ENCODE measurements around the gene NME4. TPM values are rescaled to one million over a fixed set of nuclear protein-coding genes. Genes with fewer than 3 reads are reported as not detected.
"Not testable (repeated sequence)": the region's sequence is repeated elsewhere in the genome, so short reads cannot be mapped to it uniquely, and the experiment has no call there.

The NME4 gene
- 100 to 1,000 TPM; 114 to 158 (median 124) TPM for total RNA-seq

GRCh38 chr16:397135-397661, at the start of gene NME4:
Gene NME4, plus strand, starts transcription at chr16:397199. Its CDS starts 24 bp downstream, at chr16:397223.
- TF ChIP-seq POLR2AphosphoS5 (IDR thresholded peaks at IDR 0.05): no peak
- TF ChIP-seq EP300 (IDR thresholded peaks at IDR 0.05): no peak
- TF ChIP-seq POLR2A (IDR thresholded peaks at IDR 0.05; ENCODE audit: low read depth): no peak
- no peak for TF ChIP-seq CTCF (IDR thresholded peaks at IDR 0.05)
- WGBS: 0% methylated on average over 2 of the region's 75 CpGs
- Histone ChIP-seq H3K4me3 (peak within 1 kb of the TSS; percentile 69 to 85 (median 80)), H3K27ac (replicated peaks in 1 of 4) (peak within 1 kb of the TSS; percentile 85 to 92 (median 90)), H3K36me3 (peaks cover 0 to 15% (median 8%) of the 10 kb centered on the region in 4 donors), H3K4me1 (peaks cover 16 to 51% (median 42%) of the 10 kb centered on the region in 4 donors), H3K27me3 (no peaks in the 10 kb centered on the region), H3K9me3 (no peaks in the 10 kb centered on the region)
- intact Hi-C loops (cut with DNase I): loop anchor here (10.0 kb wide), 1 partner anchor 128 kb away; the partner anchor contains the start of gene CAPN15
- DNase-seq (ENCODE audit: extremely low spot score): no peak

- WGBS: 88% methylated on average over 6 of the region's 6 CpGs
- no peaks in the 10 kb centered on the region for H3K9me3 ChIP-seq
- TF ChIP-seq POLR2A (IDR thresholded peaks at IDR 0.05; ENCODE audit: low read depth) (no peak), POLR2AphosphoS5 (IDR thresholded peaks at IDR 0.05) (no peak), CTCF (IDR thresholded peaks at IDR 0.05) (no peak), EP300 (IDR thresholded peaks at IDR 0.05) (no peak)
- H3K27me3 ChIP-seq: no peaks in the 10 kb centered on the region
- peaks cover 0 to 35% (median 26%) of the 10 kb centered on the region in 4 donors for H3K36me3 ChIP-seq
- H3K4me1 ChIP-seq: peaks cover 8 to 34% (median 23%) of the 10 kb centered on the region in 4 donors
- DNase-seq (ENCODE audit: extremely low spot score): no peak
- no peak overlapping the region for H3K27ac ChIP-seq (replicated peaks in 1 of 4)
- intact Hi-C loops (cut with DNase I): no loop called here
- H3K4me3 ChIP-seq: no peak overlapping the region
Observed at GRCh38 chr16:347203-347602, 49.8 kb upstream of the NME4 start.

DNA sequence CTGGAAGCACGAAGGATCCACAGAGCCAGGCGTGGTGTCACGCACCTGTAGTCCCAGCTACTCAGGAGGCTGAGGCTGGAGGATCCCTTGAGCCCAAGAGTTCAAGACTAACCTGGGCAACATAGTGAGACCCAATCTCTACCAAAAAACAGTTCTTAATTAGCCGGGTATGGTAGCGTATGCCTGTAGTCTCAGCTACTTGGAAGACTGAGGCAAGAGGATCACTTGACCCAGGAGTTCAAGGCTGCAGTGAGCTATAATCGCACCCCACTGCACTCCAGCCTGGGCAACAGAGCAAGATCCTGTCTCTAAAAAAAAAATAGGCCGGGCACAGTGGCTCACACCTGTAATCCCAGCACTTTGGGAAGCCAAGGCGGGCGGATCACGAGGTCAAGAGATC, 48.5 kb upstream of the NME4 start:
- H3K9me3 ChIP-seq; H3K27ac ChIP-seq (replicated peaks in 1 of 4); H3K4me3 ChIP-seq; DNase-seq (ENCODE audit: extremely low spot score); intact Hi-C loops (cut with DNase I); H3K27me3 ChIP-seq: not testable (repeated sequence)
- 94% methylated on average over 10 of the region's 10 CpGs for WGBS
- Histone ChIP-seq H3K36me3 (peaks cover 0 to 30% (median 24%) of the 10 kb centered on the region in 4 donors), H3K4me1 (peaks cover 8 to 39% (median 25%) of the 10 kb centered on the region in 4 donors)

DNA sequence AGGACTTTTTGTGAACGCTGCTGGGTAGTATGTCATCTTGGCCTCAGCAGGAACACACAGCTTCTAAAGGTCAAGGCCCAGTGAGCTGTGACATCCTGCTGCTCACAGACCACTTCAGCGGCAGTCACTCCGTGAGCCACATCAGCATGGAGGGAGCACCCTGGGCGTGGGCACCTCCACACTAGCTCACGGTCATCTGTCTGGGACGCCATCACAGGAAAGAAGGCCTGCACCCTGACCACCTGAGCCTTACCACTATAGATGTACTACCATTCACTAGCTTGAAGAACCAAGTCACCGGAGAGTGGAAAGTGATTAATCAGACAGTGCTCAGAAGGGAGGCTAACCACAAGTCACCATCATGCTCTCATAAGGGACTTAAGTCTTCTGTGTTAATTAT, 47.8 kb upstream of the NME4 start:
- H3K9me3 ChIP-seq: no peaks in the 10 kb centered on the region
- no peak for TF ChIP-seq POLR2AphosphoS5 (IDR thresholded peaks at IDR 0.05)
- no peak for TF ChIP-seq EP300 (IDR thresholded peaks at IDR 0.05)
- no peak for TF ChIP-seq POLR2A (IDR thresholded peaks at IDR 0.05; ENCODE audit: low read depth)
- TF ChIP-seq CTCF (IDR thresholded peaks at IDR 0.05): no peak
- H3K4me3 ChIP-seq: no peak overlapping the region
- DNase-seq (ENCODE audit: extremely low spot score): no peak
- intact Hi-C loops (cut with DNase I): no loop called here
- H3K27me3 ChIP-seq: no peaks in the 10 kb centered on the region
- peaks cover 0 to 30% (median 23%) of the 10 kb centered on the region in 4 donors for H3K36me3 ChIP-seq
- peaks cover 8 to 41% (median 27%) of the 10 kb centered on the region in 4 donors for H3K4me1 ChIP-seq
- 93% methylated on average over 7 of the region's 7 CpGs for WGBS
- no peak overlapping the region for H3K27ac ChIP-seq (replicated peaks in 1 of 4)

- Histone ChIP-seq H3K4me3 (no peak overlapping the region), H3K9me3 (no peaks in the 10 kb centered on the region), H3K27me3 (no peaks in the 10 kb centered on the region), H3K36me3 (peaks cover 0 to 20% (median 15%) of the 10 kb centered on the region in 4 donors), H3K4me1 (peaks cover 8 to 41% (median 27%) of the 10 kb centered on the region in 4 donors), H3K27ac (replicated peaks in 1 of 4) (no peak overlapping the region)
- 83% methylated on average over 8 of the region's 8 CpGs for WGBS
- TF ChIP-seq POLR2A (IDR thresholded peaks at IDR 0.05; ENCODE audit: low read depth) (no peak), EP300 (IDR thresholded peaks at IDR 0.05) (no peak), POLR2AphosphoS5 (IDR thresholded peaks at IDR 0.05) (no peak), CTCF (IDR thresholded peaks at IDR 0.05) (no peak)
- DNase-seq (ENCODE audit: extremely low spot score): no peak
- intact Hi-C loops (cut with DNase I): loop anchor here (5.0 kb wide), 1 partner anchor 123 kb away; the partner anchor contains the start of gene LUC7L
Observed at GRCh38 chr16:350203-350602, 46.8 kb upstream of the NME4 start.

Data from esophagus muscularis mucosa (tissue), 4 donors.